OCI-LY3 (cell line): ENCODE data around the gene TSPAN9.

Experiments
- H2AFZ ChIP-seq: fragments of 200-600, 300-600 bp; shearing (Covaris generic); 2 replicates; pipeline ENCODE4 v1.6.0; 2014; ENCODE audit warnings: antibody characterized with exemption, low read depth, low read length
- H3K27ac ChIP-seq: fragments of 200-600, 300-600 bp; sonication (generic); 2 replicates; pipeline ENCODE4 v1.5.1; 2014; ENCODE audit warnings: mild to moderate bottlenecking, low read length, moderate library complexity, mixed read lengths
- H3K27me3 ChIP-seq: fragments of 200-600, 300-600 bp; sonication (generic); 2 replicates; pipeline ENCODE4 v1.6.1; 2014; ENCODE audit warnings: low read depth, low read length, mixed read lengths
- H3K36me3 ChIP-seq: fragments of 200-600, 300-600 bp; sonication (generic); replicated peaks from 2 replicates; pipeline ENCODE3; 2014; ENCODE audit warnings: low read depth, low read length, mixed read lengths
- H3K4me1 ChIP-seq: fragments of 300-600, 200-600 bp; sonication (generic); 2 replicates; pipeline ENCODE4 v1.6.1; 2014; ENCODE audit warnings: low read length, mixed read lengths
- H3K4me2 ChIP-seq: fragments of 200-600, 300-600 bp; sonication (generic); 2 replicates; pipeline ENCODE4 v1.6.1; 2014; ENCODE audit warnings: low read length, mixed read lengths
- H3K4me3 ChIP-seq: fragments of 300-600, 200-600 bp; sonication (generic); 2 replicates; pipeline ENCODE4 v1.5.1; 2014; ENCODE audit warnings: antibody characterized with exemption, mild to moderate bottlenecking, low read length, moderate library complexity
- H3K79me2 ChIP-seq: fragments of 300-600, 200-600 bp; shearing (Covaris generic); 2 replicates; pipeline ENCODE4 v1.6.1; 2014; ENCODE audit warnings: mild to moderate bottlenecking, low read length, mixed read lengths
- H3K9ac ChIP-seq: fragments of 300-600, 200-600 bp; shearing (Covaris generic); 2 replicates; pipeline ENCODE4 v1.6.0; 2014; ENCODE audit warnings: mild to moderate bottlenecking, low read length, moderate library complexity
- H3K9me3 ChIP-seq: fragments of 200-600, 300-600 bp; shearing (Covaris generic); 2 replicates; pipeline ENCODE4 v1.6.1; 2014; ENCODE audit warnings: low read length, mixed read lengths; ENCODE audit not compliant: insufficient read depth
- H4K20me1 ChIP-seq: fragments of 200-600, 300-600 bp; sonication (generic); 2 replicates; pipeline ENCODE4 v1.6.1; 2016; ENCODE audit warnings: low read length, mixed read lengths; ENCODE audit not compliant: insufficient read depth
- CTCF ChIP-seq: fragments of 200-600, 300-600 bp; sonication (generic); IDR thresholded peaks from 2 replicates; pipeline ENCODE4 v1.5.1; 2014; ENCODE audit warnings: antibody characterized with exemption, low read length, low read depth
- EZH2phosphoT487 ChIP-seq: fragments of 200-600 bp; shearing (Covaris generic); IDR thresholded peaks from 2 replicates; pipeline ENCODE4 v1.6.1; 2018; ENCODE audit warnings: antibody characterized with exemption, mixed run types, low read depth

TSPAN9 gene

GRCh38 chr12:3185260-3185870 is 108.2 kb downstream of the TSPAN9 start:
- Histone ChIP-seq H3K79me2 (no peaks in the 10 kb centered on the region), H3K36me3 (no peaks in the 10 kb centered on the region), H3K4me3 (no peak overlapping the region), H3K4me2 (no peak overlapping the region), H2AFZ (no peak overlapping the region), H3K4me1 (peaks cover 32% of the 10 kb centered on the region), H3K9ac (no peak overlapping the region), H4K20me1 (peaks cover 57% of the 10 kb centered on the region), H3K9me3 (no peaks in the 10 kb centered on the region), H3K27ac (no peak overlapping the region), H3K27me3 (peaks cover 94% of the 10 kb centered on the region)
- no peak for TF ChIP-seq EZH2phosphoT487
- no peak for TF ChIP-seq CTCF

DNA sequence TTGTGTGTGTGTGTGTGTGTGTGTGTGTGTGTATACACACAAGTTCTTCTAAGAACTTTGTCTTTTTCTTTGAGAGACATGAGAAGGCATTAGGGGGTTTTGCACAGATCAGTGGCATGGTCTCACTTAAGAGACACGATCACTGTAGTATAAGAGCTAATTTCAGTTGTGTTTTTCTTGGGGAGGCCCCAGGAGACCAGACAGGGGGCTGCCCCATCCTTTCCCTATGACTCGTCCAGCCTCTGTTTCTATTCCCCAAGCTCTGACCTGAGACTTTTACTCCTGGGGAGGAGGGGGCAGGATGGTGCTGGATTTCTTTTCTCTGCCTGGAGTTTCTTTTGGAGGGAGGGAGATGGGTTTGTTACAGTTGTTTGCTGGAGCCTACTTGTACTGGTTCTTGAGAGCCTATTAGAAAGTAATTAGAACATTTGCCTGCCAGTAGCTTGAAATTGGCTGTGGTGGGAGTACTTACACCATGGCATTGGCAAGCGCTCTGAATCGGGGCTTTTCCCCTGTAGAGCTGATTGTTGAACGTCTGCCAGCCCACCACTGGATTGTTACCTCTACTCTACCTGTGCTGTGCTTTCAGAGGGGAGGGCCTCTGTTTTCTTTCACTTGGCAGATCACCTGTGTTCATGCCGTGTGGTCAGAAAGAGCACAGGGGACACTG is 109.5 kb downstream of the TSPAN9 start:
- H3K4me2 ChIP-seq = peak overlapping the region; percentile 81

DNA sequence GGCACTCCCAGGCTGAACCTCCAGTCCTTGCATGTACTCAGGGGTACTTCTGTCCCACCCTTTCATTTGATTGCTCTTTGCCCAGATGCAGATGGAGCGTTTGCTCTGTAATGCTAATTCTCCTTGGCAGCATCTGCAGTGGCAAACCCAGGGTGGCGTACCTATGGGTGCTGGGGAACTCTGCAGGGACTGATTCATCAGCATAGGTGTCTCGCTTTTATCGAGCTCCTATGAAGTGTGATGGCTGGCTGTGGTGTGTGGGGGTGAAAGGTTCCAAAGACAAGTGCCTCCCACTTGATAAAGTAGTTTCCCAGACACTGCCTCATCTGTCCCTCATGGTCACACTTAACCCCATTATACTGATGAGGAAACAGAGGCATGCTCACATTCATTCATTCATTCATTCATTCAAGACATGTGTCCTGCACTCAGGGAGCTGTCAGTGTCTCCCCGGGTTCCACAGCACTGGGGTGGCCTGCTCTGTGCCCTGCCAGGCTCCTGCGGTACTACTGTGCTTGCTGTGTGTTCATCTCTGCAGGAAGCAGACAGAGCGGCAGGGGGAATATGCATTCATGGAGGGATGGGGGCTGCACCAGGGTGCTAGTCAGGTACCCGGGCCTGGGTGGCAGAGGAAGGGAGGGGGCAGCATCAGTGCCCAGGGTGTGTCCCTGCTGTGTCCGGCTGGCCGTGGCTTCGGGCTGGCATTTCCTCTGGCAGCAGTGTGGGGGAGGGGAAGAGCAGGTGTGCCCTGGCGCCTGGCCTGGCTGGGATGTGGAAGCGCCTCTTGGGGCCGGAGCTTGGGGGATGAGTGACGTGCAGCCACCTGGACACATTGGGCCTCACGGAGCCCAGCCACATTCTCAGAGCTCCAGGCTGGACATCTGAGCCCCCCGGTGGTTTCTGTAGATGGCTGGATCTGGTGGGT is 110.9 kb downstream of the TSPAN9 start:
- Histone ChIP-seq H3K27ac (no peak overlapping the region), H3K4me2 (peak overlapping the region; percentile 81; the same call in 1 of the 2 replicates), H3K4me1 (peaks cover 32% of the 10 kb centered on the region), H4K20me1 (peaks cover 58% of the 10 kb centered on the region), H3K27me3 (peaks cover 94% of the 10 kb centered on the region), H3K79me2 (no peaks in the 10 kb centered on the region), H2AFZ (no peak overlapping the region), H3K36me3 (no peaks in the 10 kb centered on the region), H3K4me3 (no peak overlapping the region), H3K9ac (no peak overlapping the region), H3K9me3 (no peaks in the 10 kb centered on the region)
- TF ChIP-seq EZH2phosphoT487 (no peak), CTCF (no peak)

More for the DNA sequence above, 109.5 kb downstream of the TSPAN9 start:
- H3K9me3 ChIP-seq = no peaks in the 10 kb centered on the region
- H3K4me3 ChIP-seq = peak overlapping the region; percentile 45; the same call in 1 of the 2 replicates
- TF ChIP-seq EZH2phosphoT487 (no peak), CTCF (no peak)
- no peak overlapping the region for H2AFZ ChIP-seq
- H3K4me1 ChIP-seq = peaks cover 32% of the 10 kb centered on the region
- no peaks in the 10 kb centered on the region for H3K79me2 ChIP-seq
- H3K9ac ChIP-seq = no peak overlapping the region
- no peak overlapping the region for H3K27ac ChIP-seq
- H3K36me3 ChIP-seq = no peaks in the 10 kb centered on the region
- peaks cover 94% of the 10 kb centered on the region for H3K27me3 ChIP-seq
- peaks cover 61% of the 10 kb centered on the region for H4K20me1 ChIP-seq

GRCh38 chr12:3189282-3189681 is 112.1 kb downstream of the TSPAN9 start:
- no peak for TF ChIP-seq CTCF
- TF ChIP-seq EZH2phosphoT487 = no peak
- Histone ChIP-seq H3K4me1 (peaks cover 32% of the 10 kb centered on the region), H2AFZ (no peak overlapping the region), H3K27me3 (peaks cover 94% of the 10 kb centered on the region), H3K4me3 (no peak overlapping the region), H3K9me3 (no peaks in the 10 kb centered on the region), H3K36me3 (no peaks in the 10 kb centered on the region), H3K27ac (no peak overlapping the region), H3K9ac (no peak overlapping the region), H4K20me1 (peaks cover 58% of the 10 kb centered on the region), H3K4me2 (no peak overlapping the region), H3K79me2 (no peaks in the 10 kb centered on the region)
